HL-60 (cell line): ENCODE results near the gene PPP5C.

Experiments used
- POLR2AphosphoS5 ChIP-seq: IDR thresholded peaks from 2 replicates; pipeline ENCODE4 v1.6.1; 2012; ENCODE audit warnings: low read depth
- SPI1 ChIP-seq: IDR thresholded peaks from 2 replicates; pipeline ENCODE4 v1.6.1; 2012; ENCODE audit warnings: low read depth, mild to moderate bottlenecking, borderline replicate concordance
- TF ChIP-seq, protein P1 (sequence below): IDR thresholded peaks from one replicate; pipeline ENCODE4 v1.5.1; 2011; ENCODE audit warnings: low read length, control low read depth, inconsistent platforms; ENCODE audit not compliant: insufficient read depth
- TF ChIP-seq, protein P2 (sequence below): IDR thresholded peaks from 2 replicates; pipeline ENCODE4 v1.6.1; 2012; ENCODE audit warnings: low read depth; ENCODE audit not compliant: insufficient replicate concordance

DNA sequence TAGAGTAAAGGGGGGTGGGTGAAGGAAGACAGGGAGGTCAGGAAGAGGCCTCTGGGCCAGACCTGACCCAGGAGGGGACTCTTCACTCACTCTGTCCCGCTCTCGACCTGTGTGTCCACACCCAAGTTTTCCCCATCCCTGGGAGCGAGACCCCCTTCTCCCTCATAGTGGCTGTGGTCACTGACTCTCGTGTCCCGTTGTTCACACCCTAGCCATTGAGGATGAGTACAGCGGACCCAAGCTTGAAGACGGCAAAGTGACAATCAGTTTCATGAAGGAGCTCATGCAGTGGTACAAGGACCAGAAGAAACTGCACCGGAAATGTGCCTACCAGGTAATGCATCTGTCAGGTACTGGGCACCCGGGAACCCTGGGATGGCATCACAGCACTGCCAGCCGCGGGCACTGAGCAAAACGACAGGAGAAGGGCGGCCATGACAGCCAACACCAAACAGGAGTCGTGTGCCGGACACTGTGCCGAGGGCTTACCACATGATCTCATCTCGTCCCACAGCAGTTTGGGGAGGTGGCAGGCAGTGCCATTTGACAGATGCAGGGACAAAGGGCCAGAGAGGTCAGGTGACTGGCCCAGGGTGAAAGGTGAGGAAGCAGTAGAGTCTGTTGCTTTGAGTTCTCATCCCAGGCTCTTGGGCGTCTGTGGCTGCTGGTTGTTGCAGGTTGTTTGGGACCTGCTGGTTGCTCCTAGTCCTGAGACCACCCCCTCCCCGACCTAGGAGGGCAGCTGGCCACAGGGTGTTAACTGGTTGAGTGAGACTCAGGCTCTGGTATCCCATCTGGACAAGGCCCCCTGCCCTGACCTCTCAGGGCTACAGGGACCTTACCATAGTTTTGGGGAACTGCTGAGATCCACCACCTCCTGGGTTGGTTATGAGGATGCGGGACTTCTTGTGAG lies 29.6 kb downstream of the PPP5C start:
- TF ChIP-seq POLR2AphosphoS5 (no peak), SPI1 (no peak)
- TF ChIP-seq, protein P1, sequence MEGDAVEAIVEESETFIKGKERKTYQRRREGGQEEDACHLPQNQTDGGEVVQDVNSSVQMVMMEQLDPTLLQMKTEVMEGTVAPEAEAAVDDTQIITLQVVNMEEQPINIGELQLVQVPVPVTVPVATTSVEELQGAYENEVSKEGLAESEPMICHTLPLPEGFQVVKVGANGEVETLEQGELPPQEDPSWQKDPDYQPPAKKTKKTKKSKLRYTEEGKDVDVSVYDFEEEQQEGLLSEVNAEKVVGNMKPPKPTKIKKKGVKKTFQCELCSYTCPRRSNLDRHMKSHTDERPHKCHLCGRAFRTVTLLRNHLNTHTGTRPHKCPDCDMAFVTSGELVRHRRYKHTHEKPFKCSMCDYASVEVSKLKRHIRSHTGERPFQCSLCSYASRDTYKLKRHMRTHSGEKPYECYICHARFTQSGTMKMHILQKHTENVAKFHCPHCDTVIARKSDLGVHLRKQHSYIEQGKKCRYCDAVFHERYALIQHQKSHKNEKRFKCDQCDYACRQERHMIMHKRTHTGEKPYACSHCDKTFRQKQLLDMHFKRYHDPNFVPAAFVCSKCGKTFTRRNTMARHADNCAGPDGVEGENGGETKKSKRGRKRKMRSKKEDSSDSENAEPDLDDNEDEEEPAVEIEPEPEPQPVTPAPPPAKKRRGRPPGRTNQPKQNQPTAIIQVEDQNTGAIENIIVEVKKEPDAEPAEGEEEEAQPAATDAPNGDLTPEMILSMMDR, result no peak
- TF ChIP-seq, protein P2, sequence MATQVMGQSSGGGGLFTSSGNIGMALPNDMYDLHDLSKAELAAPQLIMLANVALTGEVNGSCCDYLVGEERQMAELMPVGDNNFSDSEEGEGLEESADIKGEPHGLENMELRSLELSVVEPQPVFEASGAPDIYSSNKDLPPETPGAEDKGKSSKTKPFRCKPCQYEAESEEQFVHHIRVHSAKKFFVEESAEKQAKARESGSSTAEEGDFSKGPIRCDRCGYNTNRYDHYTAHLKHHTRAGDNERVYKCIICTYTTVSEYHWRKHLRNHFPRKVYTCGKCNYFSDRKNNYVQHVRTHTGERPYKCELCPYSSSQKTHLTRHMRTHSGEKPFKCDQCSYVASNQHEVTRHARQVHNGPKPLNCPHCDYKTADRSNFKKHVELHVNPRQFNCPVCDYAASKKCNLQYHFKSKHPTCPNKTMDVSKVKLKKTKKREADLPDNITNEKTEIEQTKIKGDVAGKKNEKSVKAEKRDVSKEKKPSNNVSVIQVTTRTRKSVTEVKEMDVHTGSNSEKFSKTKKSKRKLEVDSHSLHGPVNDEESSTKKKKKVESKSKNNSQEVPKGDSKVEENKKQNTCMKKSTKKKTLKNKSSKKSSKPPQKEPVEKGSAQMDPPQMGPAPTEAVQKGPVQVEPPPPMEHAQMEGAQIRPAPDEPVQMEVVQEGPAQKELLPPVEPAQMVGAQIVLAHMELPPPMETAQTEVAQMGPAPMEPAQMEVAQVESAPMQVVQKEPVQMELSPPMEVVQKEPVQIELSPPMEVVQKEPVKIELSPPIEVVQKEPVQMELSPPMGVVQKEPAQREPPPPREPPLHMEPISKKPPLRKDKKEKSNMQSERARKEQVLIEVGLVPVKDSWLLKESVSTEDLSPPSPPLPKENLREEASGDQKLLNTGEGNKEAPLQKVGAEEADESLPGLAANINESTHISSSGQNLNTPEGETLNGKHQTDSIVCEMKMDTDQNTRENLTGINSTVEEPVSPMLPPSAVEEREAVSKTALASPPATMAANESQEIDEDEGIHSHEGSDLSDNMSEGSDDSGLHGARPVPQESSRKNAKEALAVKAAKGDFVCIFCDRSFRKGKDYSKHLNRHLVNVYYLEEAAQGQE, result no peak
